ENCODE results near the gene TMEM91.
A peak's percentile ranks its signal among the peaks of the same experiment; 100 is the strongest.

The TMEM91 gene

GRCh38 chr19:41412953-41413352, 36.6 kb downstream of the TMEM91 start:
- no peak for DNase-seq

- DNase-seq: no peak
These were observed 37.6 kb downstream of the TMEM91 start for GRCh38 chr19:41413947-41414346.

DNA sequence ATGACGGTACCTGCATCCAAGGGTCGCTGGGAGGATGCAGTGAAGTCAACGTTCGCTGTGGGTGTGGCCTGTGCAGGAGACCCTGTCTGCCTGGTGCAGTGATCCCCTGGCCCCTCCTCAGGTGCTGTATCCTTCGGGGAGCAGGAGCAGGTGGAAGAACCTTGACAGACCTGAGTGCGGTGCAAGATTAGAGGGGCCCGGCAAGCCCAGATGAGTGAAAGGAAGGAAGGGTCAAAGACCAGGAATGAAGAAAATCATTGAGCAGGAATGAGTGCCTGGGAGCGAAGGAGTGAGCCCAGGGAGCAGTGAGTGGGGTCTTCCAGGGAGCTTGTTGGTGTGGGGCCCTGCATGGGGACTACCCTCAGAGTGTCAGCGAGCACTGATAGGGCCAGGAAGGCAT, 38.1 kb downstream of the TMEM91 start:
- DNase-seq: no peak

- DNase-seq: no peak
These were observed 38.8 kb downstream of the TMEM91 start for GRCh38 chr19:41415154-41415571.

GRCh38 chr19:41416194-41416674, 39.9 kb downstream of the TMEM91 start:
- no peak for DNase-seq

DNA sequence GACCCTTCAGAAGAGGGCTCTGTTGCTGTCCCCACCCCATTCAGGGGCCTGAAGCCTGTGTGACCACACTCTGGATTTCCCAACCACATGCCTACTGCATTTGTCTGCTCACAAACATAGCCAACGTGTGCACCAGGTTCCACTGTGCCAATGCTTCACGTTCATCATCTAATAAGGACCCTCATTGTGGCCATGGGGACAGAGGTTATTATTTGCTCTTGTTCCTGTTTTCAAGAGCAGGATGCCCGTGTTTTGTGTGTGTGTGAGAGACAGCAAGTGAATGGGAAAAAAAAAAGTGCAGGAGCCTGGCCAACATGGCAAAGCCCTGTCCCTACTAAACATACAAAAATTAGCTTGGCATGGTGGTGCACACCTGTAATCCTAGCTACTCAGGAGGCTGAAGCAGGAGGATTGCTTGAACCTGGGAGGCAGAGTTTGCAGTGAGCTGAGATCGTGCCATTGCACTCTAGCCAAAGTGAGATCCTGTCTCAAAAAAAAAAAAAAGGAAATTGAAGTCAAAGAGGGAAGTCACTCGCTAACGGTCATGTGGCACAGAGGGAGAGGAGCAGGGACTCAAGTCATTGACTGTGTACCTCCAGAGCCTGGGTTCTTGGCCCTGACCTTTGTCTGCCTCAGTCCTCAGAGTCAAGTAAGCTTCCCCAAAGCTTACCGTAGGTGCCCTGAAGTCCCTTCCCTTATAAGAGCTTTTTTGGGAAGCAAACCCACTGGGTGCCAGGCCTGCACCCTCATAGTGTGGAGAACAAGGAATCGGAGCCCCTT, 44.0 kb downstream of the TMEM91 start:
- DNase-seq: no peak

DNA sequence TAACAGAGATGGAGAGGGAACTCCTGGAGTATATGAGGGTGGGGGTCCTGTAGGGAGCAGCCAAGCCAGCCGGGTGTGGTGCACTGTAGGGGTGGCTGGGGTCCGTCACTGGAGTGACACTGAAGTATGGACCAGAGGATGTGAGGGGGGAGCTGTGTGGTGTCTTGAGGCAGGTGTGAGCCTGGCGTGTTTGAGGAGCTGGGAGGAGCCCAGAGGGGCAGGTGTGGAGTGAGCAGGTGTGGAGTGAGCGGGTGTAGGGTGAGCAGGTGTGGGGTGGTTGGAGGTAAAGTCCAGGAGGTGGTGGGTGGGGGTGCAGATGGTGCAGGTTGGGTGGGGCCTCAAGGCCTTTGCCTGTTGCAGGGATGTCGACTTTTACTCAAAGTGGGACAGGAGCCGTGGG, 45.0 kb downstream of the TMEM91 start:
- DNase-seq: no peak

DNA sequence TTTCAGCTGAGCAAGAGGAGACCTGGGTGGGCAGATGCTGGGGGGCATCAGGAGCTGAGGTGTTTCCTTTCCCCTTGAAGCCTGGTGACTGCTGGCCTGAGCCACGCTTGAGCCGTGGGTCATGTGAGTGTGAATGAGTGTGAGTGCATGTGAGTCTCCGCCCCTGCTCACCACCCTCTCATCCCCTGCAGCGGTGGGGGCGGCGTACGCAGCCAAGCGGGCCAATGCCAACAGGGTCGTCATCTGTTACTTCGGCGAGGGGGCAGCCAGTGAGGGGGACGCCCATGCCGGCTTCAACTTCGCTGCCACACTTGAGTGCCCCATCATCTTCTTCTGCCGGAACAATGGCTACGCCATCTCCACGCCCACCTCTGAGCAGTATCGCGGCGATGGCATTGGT, 45.6 kb downstream of the TMEM91 start:
- no peak for DNase-seq

GRCh38 chr19:41422456-41422855, 46.1 kb downstream of the TMEM91 start:
- DNase-seq: no peak

DNA sequence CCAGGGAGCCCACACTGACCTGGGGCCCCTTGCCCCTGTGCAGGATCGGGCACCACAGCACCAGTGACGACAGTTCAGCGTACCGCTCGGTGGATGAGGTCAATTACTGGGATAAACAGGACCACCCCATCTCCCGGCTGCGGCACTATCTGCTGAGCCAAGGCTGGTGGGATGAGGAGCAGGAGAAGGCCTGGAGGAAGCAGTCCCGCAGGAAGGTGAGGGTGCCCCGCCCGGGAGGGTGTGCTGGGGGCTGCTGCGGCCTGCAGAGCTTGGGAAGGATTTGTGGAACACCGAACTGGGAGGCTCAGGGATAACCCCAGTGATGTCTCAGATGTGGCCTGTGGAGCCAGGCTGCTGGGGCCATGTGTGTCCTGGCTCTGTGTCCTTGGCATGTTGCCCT, 46.6 kb downstream of the TMEM91 start:
- DNase-seq: no peak

GRCh38 chr19:41424335-41425173, 48.2 kb downstream of the TMEM91 start:
- DNase-seq: no peak

DNA sequence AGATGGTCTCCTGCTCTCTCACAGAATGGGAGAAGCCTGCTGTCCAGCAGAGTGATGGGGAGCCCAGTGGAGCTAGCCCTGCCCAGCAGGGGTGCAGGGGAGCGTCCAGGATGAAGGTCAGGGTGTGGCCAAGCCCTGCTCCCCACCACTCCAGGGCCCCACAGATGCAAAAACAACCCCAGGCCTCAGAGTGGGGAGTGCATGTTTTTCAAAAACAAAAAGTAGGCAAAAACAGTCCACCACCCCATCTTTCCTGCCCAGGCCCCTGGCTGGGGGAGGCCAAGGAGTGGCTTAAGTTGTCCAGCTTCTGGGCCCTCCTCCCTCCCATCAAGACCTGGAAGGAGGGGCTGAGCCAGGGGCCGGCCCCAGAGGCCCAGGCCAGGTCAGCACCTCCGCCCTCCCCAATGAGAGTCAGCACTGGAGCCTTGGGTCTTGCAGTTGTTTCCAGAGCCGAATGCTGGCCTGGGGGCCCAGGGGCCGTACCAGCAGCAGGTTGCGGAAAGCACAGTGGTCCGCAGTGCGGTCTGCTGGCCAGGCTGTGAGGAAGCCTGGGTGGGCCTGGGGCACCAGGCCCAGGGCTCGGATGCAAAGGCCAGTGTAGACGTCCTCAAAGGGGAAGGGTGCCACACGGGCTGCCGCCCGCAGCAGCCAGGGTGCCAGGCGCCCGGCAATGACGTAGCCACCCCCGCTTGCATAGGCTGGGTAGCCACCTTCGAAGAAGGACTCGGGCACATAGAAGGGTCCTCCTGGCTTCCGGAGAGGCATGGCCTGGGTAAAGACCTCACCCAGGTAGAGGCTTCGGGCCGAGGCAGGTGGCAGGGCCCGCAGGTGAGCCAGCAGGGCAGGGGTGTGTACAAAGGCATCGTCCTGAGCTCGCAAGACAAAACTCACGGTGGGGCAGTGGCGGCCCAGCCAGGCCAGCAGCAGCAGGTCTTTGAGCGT, 49.1 kb downstream of the TMEM91 start:
- DNase-seq: no peak

GRCh38 chr19:41426116-41426841, 49.9 kb downstream of the TMEM91 start:
- DNase-seq: no peak

- DNase-seq: peak; percentile 55
These were observed 50.8 kb downstream of the TMEM91 start, which contains the start of gene B3GNT8 for GRCh38 chr19:41426952-41427646. Gene B3GNT8 (minus strand): TSS chr19:41427374. CDS start chr19:41426778, 596 bp downstream.

- peak; percentile 62 for DNase-seq
These were observed 51.5 kb downstream of the TMEM91 start for GRCh38 chr19:41427647-41428480.

- no peak for DNase-seq
These were observed 52.1 kb downstream of the TMEM91 start for GRCh38 chr19:41428481-41428859.

DNA sequence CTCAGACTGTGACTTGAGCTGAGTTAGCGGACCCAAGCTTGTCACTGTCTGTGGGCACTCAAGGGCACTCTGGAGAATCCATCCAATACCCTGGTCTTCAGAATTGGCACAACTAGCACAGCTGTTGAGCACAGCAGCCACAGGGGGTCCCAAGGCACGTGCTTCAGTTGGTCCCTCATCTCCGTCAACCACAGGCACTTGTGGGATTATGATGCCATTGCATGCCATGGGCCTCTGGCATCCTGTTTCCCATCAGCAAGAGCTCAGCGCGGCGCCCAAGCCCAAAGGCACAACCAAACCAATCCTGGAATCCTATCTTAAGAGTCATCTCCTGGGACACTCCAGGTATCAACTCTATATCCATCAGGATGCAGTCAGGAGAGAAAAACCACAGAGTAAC, 54.6 kb downstream of the TMEM91 start:
- no peak for DNase-seq

DNA sequence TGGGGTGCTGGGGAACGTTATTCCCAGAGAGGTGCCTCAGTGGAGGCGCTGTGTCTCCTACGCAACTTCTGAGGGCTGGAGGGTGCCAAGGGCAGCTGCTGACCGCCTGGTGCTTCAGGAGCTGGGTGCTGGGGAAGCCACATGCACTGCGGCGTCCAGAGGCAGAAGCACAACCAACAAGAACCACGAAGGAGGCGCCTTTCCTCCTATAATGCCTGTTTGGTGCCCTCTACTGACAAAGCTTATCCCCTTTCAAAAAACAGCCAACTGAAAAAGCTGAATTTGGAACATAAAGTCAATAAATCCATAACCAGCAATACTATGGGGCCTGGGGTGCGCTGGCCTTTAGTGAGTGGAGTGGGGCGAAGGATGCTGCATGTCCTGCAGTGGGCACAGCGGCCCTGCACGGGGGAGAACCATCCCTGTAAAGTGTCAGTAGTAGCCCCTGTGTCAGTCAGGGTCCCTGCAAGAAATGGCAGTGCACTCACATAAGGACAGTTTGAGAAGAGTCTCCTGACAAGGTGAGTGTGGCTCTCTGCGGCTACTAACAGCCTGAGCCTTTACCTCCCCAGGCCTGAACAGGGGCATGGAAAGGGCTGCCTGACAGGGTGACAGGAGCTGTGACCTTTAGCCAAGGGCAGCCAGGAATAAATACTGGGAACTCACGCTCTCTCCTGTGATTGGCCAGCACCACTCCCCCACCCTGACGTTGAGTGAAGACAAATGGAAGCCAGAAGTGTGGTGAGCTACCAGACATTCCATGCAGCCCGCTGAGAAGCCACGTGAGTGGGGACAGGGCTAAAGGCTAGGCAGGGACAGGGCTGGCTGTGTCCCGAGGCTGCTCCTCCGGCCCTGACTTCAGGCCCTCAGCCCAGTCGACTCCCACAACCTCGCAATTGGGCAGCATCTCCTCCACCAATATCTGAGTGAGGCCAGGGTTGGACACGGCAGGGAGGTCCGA, 55.4 kb downstream of the TMEM91 start:
- peak; percentile 18 for DNase-seq

DNA sequence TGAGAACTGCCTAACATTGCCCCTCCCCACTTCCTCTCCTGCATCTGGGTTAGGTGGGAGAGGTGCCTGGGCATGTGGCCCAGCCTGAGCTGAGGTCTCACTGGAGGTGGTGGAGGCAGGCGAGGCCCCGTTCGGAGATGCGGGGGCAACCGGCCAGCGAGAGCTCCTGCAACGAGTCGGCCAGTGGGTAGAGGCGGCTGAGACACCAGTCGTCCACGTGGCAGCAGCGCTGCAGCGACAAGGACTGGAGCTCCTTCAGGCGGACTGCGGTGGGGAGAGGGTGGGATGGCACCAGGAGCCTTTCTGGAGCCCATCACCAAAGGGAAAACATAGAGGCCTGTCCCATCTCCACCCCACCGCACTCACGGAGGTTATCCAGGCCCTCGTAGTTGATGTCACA, 56.8 kb downstream of the TMEM91 start:
- DNase-seq: no peak
